ENCODE measurements around the gene GUK1. TPM values are rescaled to one million over a fixed set of nuclear protein-coding genes. Genes with fewer than 3 reads are reported as not detected.
A peak's percentile ranks its signal among the peaks of the same experiment; 100 is the strongest.

GUK1 gene
- total and polyA plus RNA-seq, 2 experiments from 2014 or later: 87.5 to 121 TPM

- TF ChIP-seq ZNF331 (CRISPR knock-in tag; IDR thresholded peaks at IDR 0.05; ENCODE audit: low read depth): no peak
- no peak for TF ChIP-seq ZNF462 (CRISPR knock-in tag; IDR thresholded peaks at IDR 0.05)
- no peak for TF ChIP-seq STAT1 (IDR thresholded peaks at IDR 0.05; ENCODE audit: unreplicated experiment)
These were observed 38.5 kb upstream of the GUK1 start (continued) for GRCh38 chr1:228101614-228101993.

GRCh38 chr1:228101994-228102790, 37.9 kb upstream of the GUK1 start:
- ATAC-seq: peak; percentile 69
- no peak overlapping the region for H3K27ac Mint-ChIP-seq

More at GRCh38 chr1:228101994-228102790, 37.9 kb upstream of the GUK1 start:
- no peaks in the 10 kb centered on the region for H3K27me3 ChIP-seq (ENCODE audit: insufficient read depth)
- 0 out of 2 replicates have a peak, but pooled peaks cover 2% of the 10 kb centered on the region for H3F3A ChIP-seq (replicated peaks; ENCODE audit: low read depth)
- DNase-seq (ENCODE audit: low spot score): peak; percentile 66
- H3K4me2 ChIP-seq: peak overlapping the region; percentile 86
- peak overlapping the region; percentile 92; the same call in 2 of the 3 replicates for H3K4me3 Mint-ChIP-seq
- no peaks in the 10 kb centered on the region for H3K9me2 ChIP-seq (ENCODE audit: insufficient read depth)
- H3K36me3 ChIP-seq (ENCODE audit: insufficient read depth): peaks cover 3% of the 10 kb centered on the region; the same call in 1 of the 2 replicates
- H3K4me1 Mint-ChIP-seq: peaks cover 8% of the 10 kb centered on the region; the same call in 1 of the 3 replicates
- H3K9me3 Mint-ChIP-seq: no peaks in the 10 kb centered on the region; the same call in 1 of the 3 replicates
- H4K20me1 ChIP-seq (replicated peaks; ENCODE audit: insufficient read depth): no peaks in the 10 kb centered on the region; the same call in 1 of the 2 replicates
- peaks cover 48% of the 10 kb centered on the region for H3K36me3 Mint-ChIP-seq (ENCODE audit: low read depth)
- no peaks in the 10 kb centered on the region for H3K79me2 ChIP-seq (replicated peaks; ENCODE audit: insufficient read depth)
- TF ChIP-seq CREB1 (CRISPR knock-in tag; IDR thresholded peaks at IDR 0.05; ENCODE audit: low read depth): no peak
- peak in 1 of 2 experiments; percentile 54; a peak in 2 of 4 replicates for TF ChIP-seq CTCF (conservative IDR thresholded peaks at IDR 0.05; ENCODE audit: low read depth in 2 of 2)
- H3K27ac ChIP-seq (ENCODE audit: low read depth): no peak overlapping the region
- 0 out of 2 replicates have a peak overlapping the region, but pooled peaks have one; percentile 18 for H2AFZ ChIP-seq
- 0 out of 2 replicates have a peak, but pooled peaks cover 3% of the 10 kb centered on the region for H3K4me1 ChIP-seq (ENCODE audit: insufficient read depth)
- H3K27me3 Mint-ChIP-seq (ENCODE audit: insufficient read depth, low read depth, poor library complexity): peaks cover 20% of the 10 kb centered on the region
- H3K4me3 ChIP-seq: peak overlapping the region; percentile 93

Data from GM23338 (cell line).